Tibial nerve (tissue), 3 donors: Measurements from ENCODE around the gene COBL.

Experiments
- POLR2A ChIP-seq, 2 donors: fragments of 450-650 bp; IDR thresholded peaks; one replicate each; pipeline ENCODE4 v1.6.1; 2017; ENCODE audit warnings: antibody characterized with exemption in 2 of 2, mild to moderate bottlenecking in 2 of 2, moderate library complexity in 2 of 2
- TF ChIP-seq, protein P1 (sequence below), 5 experiments: fragments of 200-600 bp in 3 of 5; fragments of 450-650 bp in 2 of 5; sonication (generic) in 3 of 5; IDR thresholded peaks; one replicate each; pipeline ENCODE4 v1.5.1; 2016 to 2019; ENCODE audit warnings: antibody characterized with exemption in 5 of 5, mild to moderate bottlenecking in 3 of 5, moderate library complexity in 2 of 5

DNA sequence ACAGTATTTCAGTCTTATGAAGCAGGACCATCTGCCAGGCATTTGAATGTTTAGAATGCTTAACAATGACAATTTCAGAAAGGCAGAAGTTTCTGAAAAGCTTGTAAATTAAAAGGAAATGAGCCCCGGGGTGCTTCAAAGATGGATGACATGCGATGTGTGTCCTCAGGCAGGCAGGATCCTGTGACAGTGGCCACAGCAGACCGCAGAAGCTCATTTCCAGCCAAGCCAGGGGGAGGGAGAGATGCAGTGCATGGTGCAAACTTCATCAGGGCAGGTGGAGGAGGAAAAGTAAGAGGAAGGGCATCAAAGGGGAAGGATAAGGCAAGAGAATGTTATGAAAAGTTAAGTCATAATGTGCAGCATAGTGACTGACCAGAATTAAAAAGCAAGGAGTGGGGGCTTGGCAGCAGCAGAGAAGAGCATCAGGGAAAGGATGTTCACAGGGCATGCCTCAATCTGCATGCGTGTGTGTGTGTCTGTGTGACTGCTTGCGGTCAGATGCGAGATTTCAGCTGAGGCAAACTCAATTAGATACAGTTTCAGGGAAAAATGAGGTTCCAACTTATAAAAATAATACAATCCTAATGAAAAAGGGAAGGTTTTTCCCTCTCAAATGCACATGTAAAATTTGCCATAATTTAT, 173.7 kb downstream of the COBL start:
- TF ChIP-seq, protein P1, sequence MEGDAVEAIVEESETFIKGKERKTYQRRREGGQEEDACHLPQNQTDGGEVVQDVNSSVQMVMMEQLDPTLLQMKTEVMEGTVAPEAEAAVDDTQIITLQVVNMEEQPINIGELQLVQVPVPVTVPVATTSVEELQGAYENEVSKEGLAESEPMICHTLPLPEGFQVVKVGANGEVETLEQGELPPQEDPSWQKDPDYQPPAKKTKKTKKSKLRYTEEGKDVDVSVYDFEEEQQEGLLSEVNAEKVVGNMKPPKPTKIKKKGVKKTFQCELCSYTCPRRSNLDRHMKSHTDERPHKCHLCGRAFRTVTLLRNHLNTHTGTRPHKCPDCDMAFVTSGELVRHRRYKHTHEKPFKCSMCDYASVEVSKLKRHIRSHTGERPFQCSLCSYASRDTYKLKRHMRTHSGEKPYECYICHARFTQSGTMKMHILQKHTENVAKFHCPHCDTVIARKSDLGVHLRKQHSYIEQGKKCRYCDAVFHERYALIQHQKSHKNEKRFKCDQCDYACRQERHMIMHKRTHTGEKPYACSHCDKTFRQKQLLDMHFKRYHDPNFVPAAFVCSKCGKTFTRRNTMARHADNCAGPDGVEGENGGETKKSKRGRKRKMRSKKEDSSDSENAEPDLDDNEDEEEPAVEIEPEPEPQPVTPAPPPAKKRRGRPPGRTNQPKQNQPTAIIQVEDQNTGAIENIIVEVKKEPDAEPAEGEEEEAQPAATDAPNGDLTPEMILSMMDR (IDR thresholded peaks at IDR 0.05), result no peak
- TF ChIP-seq POLR2A (IDR thresholded peaks at IDR 0.05), result no peak
